ENCODE data around the gene TTC12. TPM values are rescaled to one million over a fixed set of nuclear protein-coding genes. Genes with fewer than 3 reads are reported as not detected.

TTC12 gene
- total and polyA plus RNA-seq, 2 donors from 2014 or later: 16.7 to 34.4 TPM

DNA sequence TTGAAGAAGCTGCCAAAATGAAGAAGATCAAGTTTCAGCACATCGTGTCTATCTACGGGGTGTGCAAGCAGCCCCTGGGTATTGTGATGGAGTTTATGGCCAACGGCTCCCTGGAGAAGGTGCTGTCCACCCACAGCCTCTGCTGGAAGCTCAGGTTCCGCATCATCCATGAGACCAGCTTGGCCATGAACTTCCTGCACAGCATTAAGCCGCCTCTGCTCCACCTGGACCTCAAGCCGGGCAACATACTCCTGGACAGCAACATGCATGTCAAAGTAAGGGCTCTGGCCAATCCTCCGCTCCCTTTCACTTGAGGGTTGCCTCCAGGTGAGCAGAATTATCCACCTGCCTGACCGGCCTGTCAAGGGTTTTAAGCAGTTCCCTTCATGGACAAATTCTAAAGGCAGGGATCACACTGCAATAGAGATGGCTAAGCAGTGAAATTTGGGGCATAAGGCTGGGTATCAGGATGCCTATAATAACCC lies 79.2 kb downstream of the TTC12 start:
- FAIRE-seq (no peak), DNase-seq (no peak)
- no peak for TF ChIP-seq CTCF (IDR thresholded peaks at IDR 0.05; ENCODE audit: borderline replicate concordance, extremely low read depth, insufficient read depth)
- no peaks in the 10 kb centered on the region for H3K4me1 ChIP-seq (ENCODE audit: control insufficient read depth in 2 of 3, insufficient read depth in 2 of 3, low read depth in 1 of 3, low read length in 3 of 3)
- no peak overlapping the region for H3K4me3 ChIP-seq (ENCODE audit: low read length in 3 of 3)
- H3K9me3 ChIP-seq (ENCODE audit: control insufficient read depth in 2 of 3, insufficient read depth in 1 of 3, low read length in 3 of 3): no peaks in the 10 kb centered on the region
- H3K27me3 ChIP-seq (ENCODE audit: control insufficient read depth, insufficient read depth, low read length): no peaks in the 10 kb centered on the region
- H3K9ac ChIP-seq (ENCODE audit: low read length in 3 of 3): no peak overlapping the region
- no peak overlapping the region for H3K27ac ChIP-seq (ENCODE audit: low read depth in 2 of 2, low read length in 2 of 2)
- intact Hi-C loops (cut with DNase I): no loop called here
- no peaks in the 10 kb centered on the region for H3K36me3 ChIP-seq (ENCODE audit: control insufficient read depth in 2 of 3, insufficient read depth in 3 of 3, low read length in 3 of 3)

DNA sequence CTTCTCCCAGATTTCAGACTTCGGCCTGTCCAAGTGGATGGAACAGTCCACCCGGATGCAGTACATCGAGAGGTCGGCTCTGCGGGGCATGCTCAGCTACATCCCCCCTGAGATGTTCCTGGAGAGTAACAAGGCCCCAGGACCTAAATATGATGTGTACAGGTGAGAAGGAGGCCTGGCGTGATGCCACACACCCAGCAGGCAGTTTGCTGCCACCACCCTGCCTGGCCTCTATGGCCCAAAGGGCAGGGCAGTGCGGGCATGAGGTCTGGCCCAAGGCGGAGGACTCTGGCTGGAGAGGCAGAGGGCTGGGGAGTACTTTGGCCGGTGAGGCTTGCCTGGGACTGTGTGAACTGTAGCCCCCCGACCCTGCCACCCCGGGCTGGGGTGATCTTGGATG lies 80.5 kb downstream of the TTC12 start:
- Histone ChIP-seq H3K4me3 (ENCODE audit: low read length in 3 of 3) (no peak overlapping the region), H3K27me3 (ENCODE audit: control insufficient read depth, insufficient read depth, low read length) (no peaks in the 10 kb centered on the region), H3K4me1 (ENCODE audit: control insufficient read depth in 2 of 3, insufficient read depth in 2 of 3, low read depth in 1 of 3, low read length in 3 of 3) (no peaks in the 10 kb centered on the region), H3K9me3 (ENCODE audit: control insufficient read depth in 2 of 3, insufficient read depth in 1 of 3, low read length in 3 of 3) (no peaks in the 10 kb centered on the region), H3K36me3 (ENCODE audit: control insufficient read depth in 2 of 3, insufficient read depth in 3 of 3, low read length in 3 of 3) (no peaks in the 10 kb centered on the region), H3K9ac (ENCODE audit: low read length in 3 of 3) (no peak overlapping the region), H3K27ac (ENCODE audit: low read depth in 2 of 2, low read length in 2 of 2) (no peak overlapping the region)
- intact Hi-C loops (cut with DNase I): no loop called here
- DNase-seq: no peak
- TF ChIP-seq CTCF (IDR thresholded peaks at IDR 0.05; ENCODE audit: borderline replicate concordance, extremely low read depth, insufficient read depth): no peak
- FAIRE-seq: no peak

- FAIRE-seq: no peak
- TF ChIP-seq CTCF (IDR thresholded peaks at IDR 0.05; ENCODE audit: borderline replicate concordance, extremely low read depth, insufficient read depth): no peak
- H3K4me1 ChIP-seq (ENCODE audit: control insufficient read depth in 2 of 3, insufficient read depth in 2 of 3, low read depth in 1 of 3, low read length in 3 of 3): no peaks in the 10 kb centered on the region
- H3K9ac ChIP-seq (ENCODE audit: low read length in 3 of 3): no peak overlapping the region
- no peaks in the 10 kb centered on the region for H3K9me3 ChIP-seq (ENCODE audit: control insufficient read depth in 2 of 3, insufficient read depth in 1 of 3, low read length in 3 of 3)
- no peaks in the 10 kb centered on the region for H3K36me3 ChIP-seq (ENCODE audit: control insufficient read depth in 2 of 3, insufficient read depth in 3 of 3, low read length in 3 of 3)
- no peak overlapping the region for H3K4me3 ChIP-seq (ENCODE audit: low read length in 3 of 3)
- DNase-seq: no peak
- H3K27ac ChIP-seq (ENCODE audit: low read depth in 2 of 2, low read length in 2 of 2): no peak overlapping the region
- intact Hi-C loops (cut with DNase I): no loop called here
- no peaks in the 10 kb centered on the region for H3K27me3 ChIP-seq (ENCODE audit: control insufficient read depth, insufficient read depth, low read length)
Measured at GRCh38 chr11:113395782-113396336, 81.5 kb downstream of the TTC12 start.

DNA sequence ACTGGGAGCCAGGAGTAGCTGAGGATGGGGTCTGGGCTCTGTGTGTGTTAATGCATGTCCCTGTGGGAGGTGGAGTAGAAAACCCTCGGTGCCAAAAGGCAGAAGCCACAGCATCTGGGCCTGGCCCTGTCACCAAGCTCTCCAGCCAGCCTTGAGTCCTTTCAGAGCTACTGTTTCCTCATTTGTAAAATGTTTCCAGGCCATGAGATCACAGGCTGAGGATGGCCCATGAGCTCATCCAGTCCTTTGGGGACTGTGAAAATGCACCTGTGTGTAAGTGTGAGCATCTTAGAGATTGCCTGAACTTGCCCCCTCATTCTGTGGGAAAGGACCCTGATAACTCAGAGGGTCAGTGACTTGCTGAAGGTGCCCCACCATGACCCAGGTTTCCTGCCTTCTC lies 82.3 kb downstream of the TTC12 start:
- no peak for TF ChIP-seq CTCF (IDR thresholded peaks at IDR 0.05; ENCODE audit: borderline replicate concordance, extremely low read depth, insufficient read depth)
- FAIRE-seq: no peak
- intact Hi-C loops (cut with DNase I): no loop called here
- Histone ChIP-seq H3K4me1 (ENCODE audit: control insufficient read depth in 2 of 3, insufficient read depth in 2 of 3, low read depth in 1 of 3, low read length in 3 of 3) (no peaks in the 10 kb centered on the region), H3K36me3 (ENCODE audit: control insufficient read depth in 2 of 3, insufficient read depth in 3 of 3, low read length in 3 of 3) (no peaks in the 10 kb centered on the region), H3K27me3 (ENCODE audit: control insufficient read depth, insufficient read depth, low read length) (no peaks in the 10 kb centered on the region), H3K9me3 (ENCODE audit: control insufficient read depth in 2 of 3, insufficient read depth in 1 of 3, low read length in 3 of 3) (no peaks in the 10 kb centered on the region), H3K27ac (ENCODE audit: low read depth in 2 of 2, low read length in 2 of 2) (no peak overlapping the region), H3K4me3 (ENCODE audit: low read length in 3 of 3) (no peak overlapping the region), H3K9ac (ENCODE audit: low read length in 3 of 3) (no peak overlapping the region)
- no peak for DNase-seq

Data from kidney (tissue), 14 donors.